Mesodermal cell (in vitro differentiated cells): ENCODE data around the gene SLC22A7.
"Not testable (repeated sequence)": the region's sequence is repeated elsewhere in the genome, so short reads cannot be mapped to it uniquely, and the experiment has no call there.

Experiments used
- H3K27ac ChIP-seq: 2 replicates; pipeline ENCODE4 v1.7.0; 2013; ENCODE audit warnings: mild to moderate bottlenecking, low read depth, low read length, moderate library complexity; ENCODE audit not compliant: severe bottlenecking
- H3K36me3 ChIP-seq: 2 replicates; pipeline ENCODE4 v1.7.1; 2013; ENCODE audit warnings: mild to moderate bottlenecking, low read length, moderate library complexity; ENCODE audit not compliant: control insufficient read depth, insufficient read depth
- H3K4me1 ChIP-seq: one replicate; pipeline ENCODE4 v1.7.1; 2013; ENCODE audit warnings: mild to moderate bottlenecking, low read length; ENCODE audit not compliant: insufficient read depth, control insufficient read depth, poor library complexity, severe bottlenecking
- H3K4me3 ChIP-seq: 2 replicates; pipeline ENCODE4 v1.7.0; 2013; ENCODE audit warnings: low read length, control low read depth, mild to moderate bottlenecking; ENCODE audit not compliant: insufficient read depth, poor library complexity, severe bottlenecking; ENCODE audit errors: extremely low read depth
- H3K9me3 ChIP-seq: 2 replicates; pipeline ENCODE4 v1.7.1; 2013; ENCODE audit warnings: mild to moderate bottlenecking, low read length, moderate library complexity; ENCODE audit not compliant: control insufficient read depth
- WGBS, 2 experiments: methylation state at CpG; one replicate each; pipeline ENCODE4 v1.1.5; 2013; ENCODE audit warnings: missing lambda C conversion rate in 2 of 2; ENCODE audit not compliant: insufficient coverage in 2 of 2; 5-methylcytosine and 5-hydroxymethylcytosine counted together

SLC22A7 gene

DNA sequence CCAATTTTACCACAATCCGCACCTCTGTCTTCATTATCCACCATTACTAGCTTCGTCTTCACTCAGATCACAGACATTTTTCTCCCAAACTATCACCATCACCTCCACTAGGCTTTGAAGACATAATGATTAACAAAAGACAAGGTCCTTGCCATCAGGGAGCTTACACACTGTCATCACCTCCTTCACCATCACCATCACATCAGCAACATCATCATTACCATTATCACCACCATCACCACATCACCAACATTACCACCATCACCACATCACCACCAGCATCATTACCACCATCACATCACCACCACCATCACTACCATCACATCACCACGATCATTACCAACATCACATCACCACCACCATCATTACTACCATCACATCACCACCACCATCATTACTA is 4.4 kb upstream of the SLC22A7 start:
- Histone ChIP-seq H3K36me3 (no peaks in the 10 kb centered on the region), H3K9me3 (no peaks in the 10 kb centered on the region), H3K27ac (no peak overlapping the region), H3K4me1 (no peaks in the 10 kb centered on the region), H3K4me3 (no peak overlapping the region)
- WGBS, 2 experiments, result 93% methylated on average over 3 of the region's 3 CpGs

DNA sequence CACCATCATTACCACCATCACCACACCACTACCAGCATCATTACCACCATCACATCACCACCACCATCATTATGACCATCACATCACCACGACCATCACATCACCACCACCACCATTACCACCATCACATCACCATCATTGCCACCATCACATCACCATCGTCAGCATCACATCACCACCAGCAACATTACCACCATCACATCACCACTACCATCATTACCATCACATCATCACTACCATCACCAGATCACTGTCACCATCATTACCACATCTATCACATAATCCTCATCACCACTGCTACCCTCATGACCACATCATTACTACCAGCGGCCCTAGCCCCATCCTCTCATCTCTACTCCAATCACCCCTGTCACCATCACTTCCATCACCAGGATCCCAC is 3.5 kb upstream of the SLC22A7 start:
- no peak overlapping the region for H3K27ac ChIP-seq
- H3K4me1 ChIP-seq, result no peaks in the 10 kb centered on the region
- H3K9me3 ChIP-seq, result no peaks in the 10 kb centered on the region
- no peak overlapping the region for H3K4me3 ChIP-seq
- WGBS, 2 experiments, result 78 to 82% methylated on average over 3 of the region's 3 CpGs
- H3K36me3 ChIP-seq, result no peaks in the 10 kb centered on the region

DNA sequence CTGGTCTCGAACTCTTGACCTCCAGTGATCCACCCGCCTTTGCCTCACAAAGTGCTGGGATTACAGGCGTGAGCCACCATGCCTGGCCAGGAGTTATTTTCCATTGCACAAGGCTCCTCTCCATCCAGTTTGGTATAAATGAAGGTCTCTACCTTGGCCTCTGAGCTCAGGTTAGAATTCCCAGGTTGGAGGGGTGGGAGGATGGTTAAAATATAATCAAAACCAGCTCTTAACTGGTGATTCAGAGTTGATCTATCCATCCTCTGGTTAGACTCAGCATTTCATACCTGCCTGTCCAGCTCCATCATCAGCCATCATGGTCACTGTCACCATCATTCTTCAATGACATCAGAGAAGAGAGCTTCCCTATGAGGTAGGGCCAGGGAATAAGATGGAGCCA is 2.6 kb upstream of the SLC22A7 start:
- Histone ChIP-seq H3K27ac (no peak overlapping the region), H3K36me3 (no peaks in the 10 kb centered on the region), H3K9me3 (no peaks in the 10 kb centered on the region), H3K4me3 (no peak overlapping the region), H3K4me1 (no peaks in the 10 kb centered on the region)
- 85 to 95% methylated on average over 2 to 3 of the region's 3 CpGs for WGBS, 2 experiments

DNA sequence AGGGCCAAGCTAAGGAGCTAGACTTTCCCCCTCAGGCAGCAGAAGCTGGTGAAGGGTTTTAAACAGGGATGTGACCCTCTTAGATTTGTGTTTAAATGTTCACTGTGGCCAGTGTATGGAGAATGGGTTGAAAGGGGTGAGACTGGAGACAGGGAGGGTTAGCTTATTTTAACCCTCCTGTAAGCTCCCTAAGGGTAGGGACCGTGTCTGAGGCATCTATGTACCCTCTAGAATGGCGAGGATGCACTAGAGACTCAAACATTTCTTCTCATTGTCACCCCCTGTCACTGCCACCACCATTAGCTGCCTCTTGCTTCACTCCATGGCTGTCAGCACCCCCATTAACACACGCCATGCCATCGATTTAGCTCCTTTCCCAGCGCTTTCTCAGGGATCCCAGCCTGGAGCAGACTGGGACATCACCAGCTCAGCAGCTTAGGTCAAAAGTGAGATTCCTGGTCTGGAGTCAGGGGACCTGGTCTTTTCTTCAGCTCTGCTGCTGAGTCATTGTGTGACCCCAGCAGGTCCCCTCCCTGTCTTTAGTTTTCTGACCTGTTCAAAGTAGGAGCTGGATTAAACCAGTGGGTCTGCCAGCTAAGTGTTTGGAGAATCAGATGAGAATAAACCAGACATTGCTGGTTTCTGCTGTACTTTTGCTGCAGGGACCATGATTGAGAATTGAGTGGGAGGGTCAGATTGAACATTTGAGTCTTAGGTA is 1.1 kb upstream of the SLC22A7 start:
- no peaks in the 10 kb centered on the region for H3K36me3 ChIP-seq
- no peaks in the 10 kb centered on the region for H3K9me3 ChIP-seq
- WGBS, 2 experiments, result 81 to 94% methylated on average over 5 of the region's 5 CpGs
- no peak overlapping the region for H3K4me3 ChIP-seq
- no peaks in the 10 kb centered on the region for H3K4me1 ChIP-seq
- H3K27ac ChIP-seq, result no peak overlapping the region

DNA sequence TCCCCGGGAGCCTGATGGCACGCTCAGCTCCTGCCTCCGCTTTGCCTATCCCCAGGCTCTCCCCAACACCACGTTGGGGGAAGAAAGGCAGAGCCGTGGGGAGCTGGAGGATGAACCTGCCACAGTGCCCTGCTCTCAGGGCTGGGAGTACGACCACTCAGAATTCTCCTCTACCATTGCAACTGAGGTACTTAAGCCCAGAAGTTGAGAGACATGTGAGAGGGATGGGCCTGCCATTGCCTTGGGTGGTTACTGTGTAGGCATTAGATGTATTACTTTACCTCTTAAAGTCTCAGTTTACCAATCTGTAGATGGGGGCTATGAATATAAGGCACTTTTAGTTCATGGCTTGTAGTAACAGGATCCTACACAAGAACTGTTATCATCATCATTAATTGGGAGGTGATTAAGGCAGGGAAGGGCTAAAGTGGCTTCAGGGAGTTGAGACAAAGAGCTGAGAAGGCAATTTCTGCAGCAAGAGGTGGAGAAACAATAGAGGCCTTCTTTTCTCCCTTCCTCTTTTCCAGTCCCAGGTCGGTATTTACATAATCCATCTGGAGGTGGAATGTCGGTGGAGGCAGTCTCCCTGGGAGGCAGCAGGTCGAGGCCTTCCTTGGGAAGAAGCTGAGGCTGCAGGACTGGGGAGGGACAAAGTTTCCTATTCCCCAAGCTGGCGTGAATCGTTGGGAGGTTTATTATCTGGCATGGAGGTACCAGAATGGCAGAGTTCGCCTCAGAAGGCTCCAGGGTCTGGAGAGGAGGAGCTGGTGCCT is 691 bp downstream of the SLC22A7 start:
- no peak overlapping the region for H3K27ac ChIP-seq
- 67 to 86% methylated on average over 6 to 8 of the region's 12 CpGs for WGBS, 2 experiments
- H3K36me3 ChIP-seq, result no peaks in the 10 kb centered on the region
- H3K4me3 ChIP-seq, result no peak overlapping the region
- no peaks in the 10 kb centered on the region for H3K9me3 ChIP-seq
- H3K4me1 ChIP-seq, result no peaks in the 10 kb centered on the region

DNA sequence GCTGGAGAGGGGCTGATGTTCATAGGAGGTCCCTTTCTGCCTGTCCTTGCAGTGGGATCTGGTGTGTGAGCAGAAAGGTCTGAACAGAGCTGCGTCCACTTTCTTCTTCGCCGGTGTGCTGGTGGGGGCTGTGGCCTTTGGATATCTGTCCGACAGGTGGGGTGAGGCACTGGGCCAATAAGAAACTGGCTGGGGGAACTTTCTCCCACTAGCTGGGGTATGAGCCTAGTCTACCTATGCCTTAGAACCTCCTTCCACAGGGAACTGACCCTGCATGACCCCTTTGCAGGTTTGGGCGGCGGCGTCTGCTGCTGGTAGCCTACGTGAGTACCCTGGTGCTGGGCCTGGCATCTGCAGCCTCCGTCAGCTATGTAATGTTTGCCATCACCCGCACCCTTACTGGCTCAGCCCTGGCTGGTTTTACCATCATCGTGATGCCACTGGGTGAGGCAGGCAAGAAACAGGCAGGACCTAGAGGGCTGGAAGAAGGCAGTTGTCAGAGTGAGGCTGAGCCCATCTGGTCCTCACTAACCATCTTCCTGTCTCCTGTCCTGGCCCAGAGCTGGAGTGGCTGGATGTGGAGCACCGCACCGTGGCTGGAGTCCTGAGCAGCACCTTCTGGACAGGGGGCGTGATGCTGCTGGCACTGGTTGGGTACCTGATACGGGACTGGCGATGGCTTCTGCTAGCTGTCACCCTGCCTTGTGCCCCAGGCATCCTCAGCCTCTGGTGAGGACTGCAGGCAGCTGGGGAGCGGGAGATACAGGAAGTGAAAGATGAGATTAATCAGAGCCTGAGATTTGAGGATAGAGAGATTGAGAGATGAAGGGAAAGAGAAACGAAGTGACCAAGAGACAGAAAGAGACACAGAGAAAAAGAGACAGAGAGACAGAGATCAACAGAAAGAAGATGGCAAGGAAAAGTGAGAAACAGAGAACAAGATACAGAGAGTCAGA is 1.6 kb downstream of the SLC22A7 start:
- Histone ChIP-seq H3K27ac (no peak overlapping the region), H3K9me3 (no peaks in the 10 kb centered on the region), H3K36me3 (no peaks in the 10 kb centered on the region), H3K4me3 (no peak overlapping the region), H3K4me1 (no peaks in the 10 kb centered on the region)
- 91 to 94% methylated on average over 16 to 18 of the region's 18 CpGs for WGBS, 2 experiments

DNA sequence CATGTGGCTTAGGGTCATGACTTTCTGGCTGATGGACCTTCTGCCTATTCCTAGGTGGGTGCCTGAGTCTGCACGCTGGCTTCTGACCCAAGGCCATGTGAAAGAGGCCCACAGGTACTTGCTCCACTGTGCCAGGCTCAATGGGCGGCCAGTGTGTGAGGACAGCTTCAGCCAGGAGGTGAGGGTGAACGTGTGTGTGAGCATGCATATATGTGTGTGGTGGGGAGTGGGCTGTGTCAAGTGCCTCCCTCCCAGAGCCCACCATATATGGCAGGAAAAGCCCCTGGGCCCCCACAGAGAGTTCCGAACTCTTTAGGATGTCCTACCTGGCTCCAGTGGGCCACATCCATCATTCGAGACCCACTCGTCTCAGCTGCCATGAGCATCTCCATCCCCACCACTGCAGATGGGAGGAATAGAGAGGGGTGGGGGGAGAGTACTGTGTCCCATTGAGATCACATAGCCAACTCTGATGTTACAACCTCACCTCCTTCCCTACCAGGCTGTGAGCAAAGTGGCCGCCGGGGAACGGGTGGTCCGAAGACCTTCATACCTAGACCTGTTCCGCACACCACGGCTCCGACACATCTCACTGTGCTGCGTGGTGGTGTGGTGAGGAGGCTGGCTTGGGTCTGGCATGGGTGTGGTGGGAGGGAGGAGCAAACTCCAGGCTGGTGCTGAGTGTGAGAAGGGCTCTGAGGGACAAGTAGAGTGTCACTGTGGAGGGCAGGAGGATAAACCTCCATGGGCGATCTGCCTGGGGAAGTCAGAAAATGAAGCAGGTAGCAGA is 3.2 kb downstream of the SLC22A7 start:
- no peak overlapping the region for H3K27ac ChIP-seq
- H3K36me3 ChIP-seq, result no peaks in the 10 kb centered on the region
- H3K4me1 ChIP-seq, result no peaks in the 10 kb centered on the region
- no peaks in the 10 kb centered on the region for H3K9me3 ChIP-seq
- no peak overlapping the region for H3K4me3 ChIP-seq
- WGBS, 2 experiments, result 91 to 96% methylated on average over 9 to 12 of the region's 15 CpGs

DNA sequence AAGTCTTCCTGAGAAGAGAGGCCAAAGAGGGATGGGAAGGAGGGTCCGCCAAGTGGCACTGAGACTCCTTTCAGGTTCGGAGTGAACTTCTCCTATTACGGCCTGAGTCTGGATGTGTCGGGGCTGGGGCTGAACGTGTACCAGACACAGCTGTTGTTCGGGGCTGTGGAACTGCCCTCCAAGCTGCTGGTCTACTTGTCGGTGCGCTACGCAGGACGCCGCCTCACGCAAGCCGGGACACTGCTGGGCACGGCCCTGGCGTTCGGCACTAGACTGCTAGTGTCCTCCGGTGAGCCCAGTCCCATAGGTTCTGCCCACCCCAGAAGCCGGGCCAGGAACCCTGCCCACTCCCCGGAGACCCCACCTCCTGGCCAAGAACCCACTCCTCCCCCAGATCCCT is 4.1 kb downstream of the SLC22A7 start:
- WGBS, 2 experiments, result 93 to 94% methylated on average over 15 to 19 of the region's 19 CpGs
- Histone ChIP-seq H3K4me1 (no peaks in the 10 kb centered on the region), H3K9me3 (no peaks in the 10 kb centered on the region), H3K4me3 (no peak overlapping the region), H3K36me3 (no peaks in the 10 kb centered on the region), H3K27ac (no peak overlapping the region)

DNA sequence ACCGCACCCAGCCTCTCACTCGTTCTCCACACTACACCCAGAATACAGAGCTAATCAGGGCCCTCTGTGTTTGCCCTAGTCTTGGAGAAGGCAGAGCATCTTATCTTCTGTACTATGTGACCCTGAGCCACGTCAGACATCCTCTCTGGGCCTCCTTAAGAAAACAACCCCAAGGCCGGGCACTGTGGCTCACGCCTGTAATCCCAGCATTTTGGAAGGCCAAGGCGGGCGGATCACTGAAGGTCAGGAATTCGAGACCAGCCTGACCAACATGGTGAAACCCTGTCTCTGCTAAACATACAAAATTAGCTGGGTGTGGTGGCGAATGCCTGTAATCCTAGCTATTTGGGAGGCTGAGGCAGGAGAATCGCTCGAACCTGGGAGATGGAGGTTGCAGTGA is 4.9 kb downstream of the SLC22A7 start:
- WGBS, 2 experiments, result 89 to 95% methylated on average over 5 to 6 of the region's 11 CpGs
- not testable (repeated sequence) for H3K4me3 ChIP-seq, H3K4me1 ChIP-seq, H3K9me3 ChIP-seq, H3K36me3 ChIP-seq, H3K27ac ChIP-seq

DNA sequence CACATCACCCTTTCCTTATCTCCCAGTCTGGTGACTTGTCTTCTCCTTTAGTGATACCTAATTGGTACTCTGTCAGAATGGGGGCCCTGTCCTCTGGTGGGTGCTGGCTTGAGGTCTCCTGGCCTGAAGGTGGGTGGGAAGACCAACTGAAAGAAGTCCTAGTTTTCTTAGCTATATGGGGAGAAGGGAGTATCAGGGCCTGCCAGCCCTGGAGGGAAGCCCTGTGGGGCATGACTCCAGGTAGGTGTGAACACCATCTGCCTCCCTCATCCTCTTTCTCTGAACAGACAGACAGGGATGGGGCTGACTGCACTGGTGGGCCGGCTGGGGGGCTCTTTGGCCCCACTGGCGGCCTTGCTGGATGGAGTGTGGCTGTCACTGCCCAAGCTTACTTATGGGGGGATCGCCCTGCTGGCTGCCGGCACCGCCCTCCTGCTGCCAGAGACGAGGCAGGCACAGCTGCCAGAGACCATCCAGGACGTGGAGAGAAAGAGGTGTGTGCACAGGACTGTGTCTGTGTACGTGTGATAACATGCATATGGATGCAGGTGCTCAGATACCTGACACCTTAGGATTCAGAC is 5.8 kb downstream of the SLC22A7 start:
- WGBS, 2 experiments, result 87 to 98% methylated on average over 6 of the region's 8 CpGs
- no peaks in the 10 kb centered on the region for H3K9me3 ChIP-seq
- H3K36me3 ChIP-seq, result no peaks in the 10 kb centered on the region
- H3K4me1 ChIP-seq, result no peaks in the 10 kb centered on the region
- no peak overlapping the region for H3K27ac ChIP-seq
- H3K4me3 ChIP-seq, result no peak overlapping the region
